GM21528 (cell line): ENCODE results near the gene LZTFL1.

Source experiments
- ATAC-seq: cut with Tn5 transposase; IDR thresholded peaks from one replicate; pipeline ENCODE4 v1.9.1; 2021; ENCODE audit warnings: mild to moderate bottlenecking, moderate library complexity; ENCODE audit not compliant: unreplicated experiment, low FRiP score

LZTFL1 gene

GRCh38 chr3:45814322-45814721, 27.6 kb downstream of the LZTFL1 start:
- no peak for ATAC-seq

GRCh38 chr3:45807681-45808540, 34.0 kb downstream of the LZTFL1 start:
- no peak for ATAC-seq

- no peak for ATAC-seq
These were observed 34.8 kb downstream of the LZTFL1 start for GRCh38 chr3:45807133-45807532.

GRCh38 chr3:45806072-45806471, 35.8 kb downstream of the LZTFL1 start:
- no peak for ATAC-seq

- ATAC-seq, result no peak
These were observed 38.5 kb downstream of the LZTFL1 start for GRCh38 chr3:45803252-45803935.

GRCh38 chr3:45802146-45802545, 39.8 kb downstream of the LZTFL1 start:
- ATAC-seq, result no peak

- ATAC-seq, result no peak
These were observed 41.3 kb downstream of the LZTFL1 start for GRCh38 chr3:45800611-45801010.

GRCh38 chr3:45799586-45799985, 42.3 kb downstream of the LZTFL1 start:
- ATAC-seq, result no peak

- ATAC-seq, result no peak
These were observed 43.9 kb downstream of the LZTFL1 start for GRCh38 chr3:45798034-45798433.

GRCh38 chr3:45796902-45797637, 44.8 kb downstream of the LZTFL1 start:
- ATAC-seq, result no peak

- no peak for ATAC-seq
These were observed 45.8 kb downstream of the LZTFL1 start, which contains the start of gene SLC6A20 for GRCh38 chr3:45795882-45796765. Gene SLC6A20 (minus strand): TSS chr3:45796536. CDS start chr3:45796419, 117 bp downstream.

- ATAC-seq, result no peak
These were observed 46.4 kb downstream of the LZTFL1 start for GRCh38 chr3:45795509-45795881.

GRCh38 chr3:45794660-45795059, 47.3 kb downstream of the LZTFL1 start:
- ATAC-seq, result no peak

- ATAC-seq, result no peak
These were observed 47.8 kb downstream of the LZTFL1 start for GRCh38 chr3:45794177-45794560.

GRCh38 chr3:45793482-45794176, 48.3 kb downstream of the LZTFL1 start:
- no peak for ATAC-seq

GRCh38 chr3:45792516-45793172, 49.3 kb downstream of the LZTFL1 start:
- ATAC-seq, result no peak

GRCh38 chr3:45792036-45792435, 49.9 kb downstream of the LZTFL1 start:
- ATAC-seq, result no peak

- ATAC-seq, result no peak
These were observed 51.3 kb downstream of the LZTFL1 start for GRCh38 chr3:45790596-45790995.

GRCh38 chr3:45789235-45789812, 52.6 kb downstream of the LZTFL1 start:
- ATAC-seq, result no peak
